ENCODE measurements around the gene USP24.
"Not testable (repeated sequence)": the region's sequence is repeated elsewhere in the genome, so short reads cannot be mapped to it uniquely, and the experiment has no call there.

USP24 gene

GRCh38 chr1:55196433-55197035 lies 18.6 kb downstream of the USP24 start:
- H3K36me3 ChIP-seq (replicated peaks): no peaks in the 10 kb centered on the region
- H3K4me3 ChIP-seq (ENCODE audit: low read depth, low read length): no peak overlapping the region
- in situ Hi-C loops (cut with HindIII; ENCODE audit: low pct_ligation_motif_present, low sequenced_read_pairs): no loop called here
- H3K27ac ChIP-seq: no peak overlapping the region
- H3K27me3 ChIP-seq (replicated peaks): no peaks in the 10 kb centered on the region
- DNase-seq: no peak
- TF ChIP-seq CTCF (IDR thresholded peaks at IDR 0.05; ENCODE audit: low read depth, low read length, missing control alignments): no peak

DNA sequence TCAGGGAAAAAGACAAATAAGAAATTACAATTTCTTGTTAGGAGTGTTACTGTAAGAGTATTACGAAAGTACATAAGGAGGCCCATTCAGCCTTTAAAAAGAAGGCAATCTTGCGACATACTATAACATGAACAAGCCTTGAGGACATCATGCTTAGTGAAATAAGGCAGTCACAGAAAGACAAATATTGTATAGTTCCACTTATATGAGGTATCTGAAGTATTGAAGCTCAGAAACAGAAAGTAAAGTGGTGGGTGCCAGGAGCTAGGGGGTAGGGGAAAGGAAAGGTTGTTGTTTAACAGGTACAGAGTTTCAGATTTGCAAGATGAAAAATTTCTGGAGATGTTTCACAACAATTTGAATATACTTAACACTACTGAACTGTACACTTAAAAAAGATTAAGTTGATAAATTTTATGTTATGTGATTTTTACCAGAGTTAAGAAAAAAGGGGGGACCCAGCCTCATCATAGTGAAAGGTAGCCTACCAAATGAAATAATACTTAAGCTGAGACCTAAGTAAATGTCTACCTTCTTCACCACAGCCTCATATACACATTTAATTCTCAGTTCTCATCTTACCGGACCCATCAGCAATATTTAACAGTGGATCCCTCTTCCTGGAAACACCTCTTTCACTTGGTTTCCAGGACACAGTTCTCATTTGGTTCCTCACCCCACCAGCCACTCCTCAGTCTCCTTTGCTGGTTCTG lies 19.5 kb downstream of the USP24 start:
- Histone ChIP-seq H3K27ac (no peak overlapping the region), H3K36me3 (replicated peaks) (no peaks in the 10 kb centered on the region), H3K27me3 (replicated peaks) (no peaks in the 10 kb centered on the region), H3K4me3 (ENCODE audit: low read depth, low read length) (no peak overlapping the region)
- TF ChIP-seq CTCF (IDR thresholded peaks at IDR 0.05; ENCODE audit: low read depth, low read length, missing control alignments): no peak
- in situ Hi-C loops (cut with HindIII; ENCODE audit: low pct_ligation_motif_present, low sequenced_read_pairs): no loop called here
- DNase-seq: no peak

DNA sequence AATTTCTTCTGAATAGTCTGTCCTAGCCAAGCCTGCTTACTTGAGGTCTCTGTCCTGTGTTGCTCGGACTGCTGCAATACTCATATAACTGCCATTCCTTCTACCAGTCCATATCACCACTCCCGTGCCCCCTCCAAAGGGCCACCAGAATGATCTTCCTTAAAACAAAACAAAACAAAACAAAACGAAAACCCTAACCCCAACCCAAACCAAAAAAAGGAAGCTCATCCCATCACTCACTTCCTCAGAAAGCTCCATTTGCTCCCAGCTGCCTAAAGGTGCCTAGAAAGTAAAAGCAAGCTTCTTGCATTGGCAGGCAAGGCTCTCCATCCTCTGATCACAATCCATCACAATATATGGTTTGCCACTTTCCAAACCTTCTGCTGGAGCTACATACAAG lies 20.3 kb downstream of the USP24 start:
- in situ Hi-C loops (cut with HindIII; ENCODE audit: low pct_ligation_motif_present, low sequenced_read_pairs): no loop called here
- TF ChIP-seq CTCF (IDR thresholded peaks at IDR 0.05; ENCODE audit: low read depth, low read length, missing control alignments): no peak
- DNase-seq: no peak
- Histone ChIP-seq H3K36me3 (replicated peaks) (no peaks in the 10 kb centered on the region), H3K4me3 (ENCODE audit: low read depth, low read length) (no peak overlapping the region), H3K27ac (no peak overlapping the region), H3K27me3 (replicated peaks) (no peaks in the 10 kb centered on the region)

GRCh38 chr1:55192093-55192492 lies 23.1 kb downstream of the USP24 start:
- in situ Hi-C loops (cut with HindIII; ENCODE audit: low pct_ligation_motif_present, low sequenced_read_pairs): no loop called here

GRCh38 chr1:55191219-55191952 lies 23.8 kb downstream of the USP24 start:
- H3K27me3 ChIP-seq (replicated peaks); H3K27ac ChIP-seq: not testable (repeated sequence)

More at GRCh38 chr1:55192093-55192492, 23.1 kb downstream of the USP24 start:
- Histone ChIP-seq H3K27ac (no peak overlapping the region), H3K27me3 (replicated peaks) (no peaks in the 10 kb centered on the region), H3K36me3 (replicated peaks) (no peaks in the 10 kb centered on the region), H3K4me3 (ENCODE audit: low read depth, low read length) (no peak overlapping the region)
- TF ChIP-seq CTCF (IDR thresholded peaks at IDR 0.05; ENCODE audit: low read depth, low read length, missing control alignments): no peak
- DNase-seq: no peak

GRCh38 chr1:55190109-55190508 lies 25.1 kb downstream of the USP24 start:
- no peak for TF ChIP-seq CTCF (IDR thresholded peaks at IDR 0.05; ENCODE audit: low read depth, low read length, missing control alignments)
- in situ Hi-C loops (cut with HindIII; ENCODE audit: low pct_ligation_motif_present, low sequenced_read_pairs): no loop called here

More at GRCh38 chr1:55191219-55191952, 23.8 kb downstream of the USP24 start:
- in situ Hi-C loops (cut with HindIII; ENCODE audit: low pct_ligation_motif_present, low sequenced_read_pairs); H3K36me3 ChIP-seq (replicated peaks); H3K4me3 ChIP-seq (ENCODE audit: low read depth, low read length); DNase-seq: not testable (repeated sequence)

More at GRCh38 chr1:55190109-55190508, 25.1 kb downstream of the USP24 start:
- Histone ChIP-seq H3K36me3 (replicated peaks) (no peaks in the 10 kb centered on the region), H3K27ac (no peak overlapping the region), H3K4me3 (ENCODE audit: low read depth, low read length) (no peak overlapping the region), H3K27me3 (replicated peaks) (no peaks in the 10 kb centered on the region)
- no peak for DNase-seq

Measured in brain microvascular endothelial cell (primary cell).